Measurements from ENCODE around the gene TRHDE.

GRCh38 chr12:72505227-72505626 is 233.1 kb downstream of the TRHDE start:
- no peak for TF ChIP-seq CTCF (IDR thresholded peaks at IDR 0.05)
- TF ChIP-seq POLR2A (IDR thresholded peaks at IDR 0.05), result no peak
- TF ChIP-seq EP300 (IDR thresholded peaks at IDR 0.05), result no peak
